SK-N-SH treated with all-trans-retinoic acid at 6 μM for 48 hours (cell line): ENCODE data around the gene DENND1A.

Experiments
- ATAC-seq: fragments of 200-7000 bp; cut with Tn5 transposase; 3 replicates; pipeline ENCODE4 v1.9.1; 2020; ENCODE audit warnings: mild to moderate bottlenecking, moderate library complexity
- ARNTL ChIP-seq: fragments of 450-650 bp; formaldehyde crosslinking; IDR thresholded peaks from 2 replicates; pipeline ENCODE4 v1.5.0; 2020; ENCODE audit warnings: low read depth, mild to moderate bottlenecking, moderate library complexity, borderline replicate concordance
- BACH2 ChIP-seq: fragments of 250-450 bp; sonication (Bioruptor Pico); IDR thresholded peaks from 2 replicates; pipeline ENCODE4 v1.9.0; 2021; ENCODE audit warnings: mild to moderate bottlenecking, borderline replicate concordance
- CSDC2 ChIP-seq: fragments of 250-450 bp; sonication (Bioruptor Pico); IDR thresholded peaks from 2 replicates; pipeline ENCODE4 v1.5.0; 2020; ENCODE audit warnings: mild to moderate bottlenecking, moderate library complexity
- ESRRG ChIP-seq: fragments of 250-450 bp; sonication (Bioruptor Pico); IDR thresholded peaks from 2 replicates; pipeline ENCODE4 v1.6.1; 2021; ENCODE audit warnings: mild to moderate bottlenecking
- GLIS3 ChIP-seq: fragments of 250-450 bp; sonication (Bioruptor Pico); IDR thresholded peaks from 2 replicates; pipeline ENCODE4 v1.5.0; 2020; ENCODE audit warnings: mild to moderate bottlenecking, moderate library complexity
- ISL1 ChIP-seq: fragments of 250-450 bp; sonication (Bioruptor Pico); IDR thresholded peaks from 2 replicates; pipeline ENCODE4 v2.1.2; 2022; ENCODE audit warnings: mild to moderate bottlenecking, moderate library complexity
- OSR1 ChIP-seq: fragments of 250-450 bp; sonication (Bioruptor Pico); IDR thresholded peaks from 2 replicates; pipeline ENCODE4 v1.8.0; 2022; ENCODE audit warnings: moderate library complexity, mild to moderate bottlenecking, inconsistent platforms
- RARB ChIP-seq: fragments of 250-450 bp; sonication (Bioruptor Pico); IDR thresholded peaks from 2 replicates; pipeline ENCODE4 v1.8.0; 2021; ENCODE audit warnings: mild to moderate bottlenecking, moderate library complexity
- SNAI2 ChIP-seq: fragments of 250-450 bp; sonication (Bioruptor Pico); IDR thresholded peaks from 2 replicates; pipeline ENCODE4 v1.5.0; 2020; ENCODE audit warnings: mild to moderate bottlenecking, moderate library complexity
- TCF4 ChIP-seq: fragments of 250-450 bp; sonication (Bioruptor Pico); IDR thresholded peaks from 2 replicates; pipeline ENCODE4 v1.8.0; 2021; ENCODE audit warnings: mild to moderate bottlenecking, moderate library complexity, borderline replicate concordance
- TOX ChIP-seq: fragments of 250-450 bp; sonication (Bioruptor Pico); IDR thresholded peaks from 2 replicates; pipeline ENCODE4 v1.8.0; 2021; ENCODE audit warnings: mild to moderate bottlenecking, moderate library complexity, borderline replicate concordance
- ZC3H10 ChIP-seq: fragments of 250-450 bp; sonication (Bioruptor Pico); IDR thresholded peaks from 2 replicates; pipeline ENCODE4 v1.5.1; 2021; ENCODE audit warnings: mild to moderate bottlenecking, moderate library complexity
- ZFP30 ChIP-seq: fragments of 450-650 bp; formaldehyde crosslinking; IDR thresholded peaks from 2 replicates; pipeline ENCODE4 v1.5.0; 2022; ENCODE audit warnings: mild to moderate bottlenecking, moderate library complexity
- ZNF565 ChIP-seq: fragments of 450-650 bp; formaldehyde crosslinking; conservative IDR thresholded peaks from 2 replicates; pipeline ENCODE4 v1.5.0; 2020; ENCODE audit warnings: low read depth, mild to moderate bottlenecking, moderate library complexity
- ZNF70 ChIP-seq: fragments of 450-650 bp; formaldehyde crosslinking; IDR thresholded peaks from 2 replicates; pipeline ENCODE4 v1.5.0; 2020; ENCODE audit warnings: mild to moderate bottlenecking, moderate library complexity
- ZNF8 ChIP-seq: fragments of 450-650 bp; formaldehyde crosslinking; IDR thresholded peaks from 2 replicates; pipeline ENCODE4 v1.5.0; 2020; ENCODE audit warnings: mild to moderate bottlenecking, moderate library complexity
- TF ChIP-seq, protein P1 (sequence below): fragments of 250-450 bp; sonication (Bioruptor Pico); IDR thresholded peaks from 2 replicates; pipeline ENCODE4 v1.8.0; 2021; ENCODE audit warnings: low read depth, mild to moderate bottlenecking, moderate library complexity, borderline replicate concordance
- TF ChIP-seq, protein P2 (sequence below): fragments of 250-450 bp; sonication (Bioruptor Pico); IDR thresholded peaks from 2 replicates; pipeline ENCODE4 v1.5.1; 2021; ENCODE audit warnings: mild to moderate bottlenecking, moderate library complexity
- TF ChIP-seq, protein P3 (sequence below): fragments of 250-450 bp; sonication (Bioruptor Pico); IDR thresholded peaks from 2 replicates; pipeline ENCODE4 v1.5.0; 2020; ENCODE audit warnings: mild to moderate bottlenecking, moderate library complexity
- TF ChIP-seq, protein P4 (sequence below): fragments of 250-450 bp; sonication (Bioruptor Pico); IDR thresholded peaks from 2 replicates; pipeline ENCODE4 v1.8.0; 2020; ENCODE audit warnings: mild to moderate bottlenecking, moderate library complexity, borderline replicate concordance
- TF ChIP-seq, protein P5 (sequence below): fragments of 250-450 bp; sonication (Bioruptor Pico); IDR thresholded peaks from 2 replicates; pipeline ENCODE4 v1.5.1; 2020; ENCODE audit warnings: low read depth, mild to moderate bottlenecking, moderate library complexity

Gene DENND1A

DNA sequence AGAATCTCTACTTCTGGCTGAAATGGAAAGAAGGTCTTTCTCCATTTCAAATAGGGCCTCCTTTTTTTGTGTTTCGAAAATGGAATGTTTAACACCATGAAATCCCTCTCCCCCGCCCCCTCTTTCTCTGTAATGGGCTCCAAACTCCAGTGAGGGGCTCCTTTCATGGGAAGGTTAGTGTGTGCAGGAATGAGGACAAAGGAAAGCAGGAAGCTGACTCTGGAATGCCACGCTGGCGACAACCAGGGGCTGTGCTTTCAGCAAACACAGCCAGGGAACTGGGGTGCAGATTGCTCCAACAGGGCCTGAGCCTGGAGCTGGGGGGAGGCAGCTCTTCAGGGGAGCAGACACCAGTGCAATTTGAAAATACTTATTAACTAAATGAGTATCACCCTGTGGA, 491.1 kb downstream of the DENND1A start (continued):
- TF ChIP-seq GLIS3 (CRISPR knock-in tag) (no peak), ZNF565 (CRISPR knock-in tag) (no peak), SNAI2 (CRISPR knock-in tag) (no peak)

DNA sequence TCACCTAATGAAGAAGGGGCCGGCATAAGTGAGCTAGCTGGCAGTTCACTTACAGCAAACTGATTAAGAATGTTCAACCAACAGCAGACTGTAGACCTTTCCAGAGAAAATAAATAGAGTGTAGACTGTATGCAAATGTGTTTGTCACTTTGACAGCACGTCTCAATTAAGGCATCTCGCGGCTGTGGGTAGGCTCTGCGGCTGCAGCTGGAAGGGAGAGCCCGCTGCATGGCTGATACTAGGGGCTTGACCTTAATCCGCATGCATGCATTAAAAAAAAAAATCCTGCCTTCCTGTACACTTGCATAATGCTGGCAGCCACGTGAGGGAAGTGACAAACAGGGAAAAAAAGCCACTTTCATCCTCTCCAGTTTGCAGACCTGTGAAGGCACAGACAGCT, 491.6 kb downstream of the DENND1A start:
- TF ChIP-seq ARNTL (CRISPR knock-in tag) (no peak), TOX (CRISPR knock-in tag) (no peak), OSR1 (no peak), ZFP30 (CRISPR knock-in tag) (no peak), SNAI2 (CRISPR knock-in tag) (no peak), BACH2 (no peak), ZC3H10 (no peak), ZNF565 (CRISPR knock-in tag) (no peak), TCF4 (no peak), ISL1 (CRISPR knock-in tag) (no peak), RARB (CRISPR knock-in tag) (no peak), GLIS3 (CRISPR knock-in tag) (no peak)
- TF ChIP-seq, protein P1, sequence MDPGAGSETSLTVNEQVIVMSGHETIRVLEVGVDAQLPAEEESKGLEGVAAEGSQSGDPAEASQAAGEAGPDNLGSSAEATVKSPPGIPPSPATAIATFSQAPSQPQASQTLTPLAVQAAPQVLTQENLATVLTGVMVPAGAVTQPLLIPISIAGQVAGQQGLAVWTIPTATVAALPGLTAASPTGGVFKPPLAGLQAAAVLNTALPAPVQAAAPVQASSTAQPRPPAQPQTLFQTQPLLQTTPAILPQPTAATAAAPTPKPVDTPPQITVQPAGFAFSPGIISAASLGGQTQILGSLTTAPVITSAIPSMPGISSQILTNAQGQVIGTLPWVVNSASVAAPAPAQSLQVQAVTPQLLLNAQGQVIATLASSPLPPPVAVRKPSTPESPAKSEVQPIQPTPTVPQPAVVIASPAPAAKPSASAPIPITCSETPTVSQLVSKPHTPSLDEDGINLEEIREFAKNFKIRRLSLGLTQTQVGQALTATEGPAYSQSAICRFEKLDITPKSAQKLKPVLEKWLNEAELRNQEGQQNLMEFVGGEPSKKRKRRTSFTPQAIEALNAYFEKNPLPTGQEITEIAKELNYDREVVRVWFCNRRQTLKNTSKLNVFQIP = no peak
- TF ChIP-seq, protein P2, sequence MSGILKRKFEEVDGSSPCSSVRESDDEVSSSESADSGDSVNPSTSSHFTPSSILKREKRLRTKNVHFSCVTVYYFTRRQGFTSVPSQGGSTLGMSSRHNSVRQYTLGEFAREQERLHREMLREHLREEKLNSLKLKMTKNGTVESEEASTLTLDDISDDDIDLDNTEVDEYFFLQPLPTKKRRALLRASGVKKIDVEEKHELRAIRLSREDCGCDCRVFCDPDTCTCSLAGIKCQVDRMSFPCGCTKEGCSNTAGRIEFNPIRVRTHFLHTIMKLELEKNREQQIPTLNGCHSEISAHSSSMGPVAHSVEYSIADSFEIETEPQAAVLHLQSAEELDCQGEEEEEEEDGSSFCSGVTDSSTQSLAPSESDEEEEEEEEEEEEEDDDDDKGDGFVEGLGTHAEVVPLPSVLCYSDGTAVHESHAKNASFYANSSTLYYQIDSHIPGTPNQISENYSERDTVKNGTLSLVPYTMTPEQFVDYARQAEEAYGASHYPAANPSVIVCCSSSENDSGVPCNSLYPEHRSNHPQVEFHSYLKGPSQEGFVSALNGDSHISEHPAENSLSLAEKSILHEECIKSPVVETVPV (CRISPR knock-in tag) = no peak
- TF ChIP-seq, protein P3, sequence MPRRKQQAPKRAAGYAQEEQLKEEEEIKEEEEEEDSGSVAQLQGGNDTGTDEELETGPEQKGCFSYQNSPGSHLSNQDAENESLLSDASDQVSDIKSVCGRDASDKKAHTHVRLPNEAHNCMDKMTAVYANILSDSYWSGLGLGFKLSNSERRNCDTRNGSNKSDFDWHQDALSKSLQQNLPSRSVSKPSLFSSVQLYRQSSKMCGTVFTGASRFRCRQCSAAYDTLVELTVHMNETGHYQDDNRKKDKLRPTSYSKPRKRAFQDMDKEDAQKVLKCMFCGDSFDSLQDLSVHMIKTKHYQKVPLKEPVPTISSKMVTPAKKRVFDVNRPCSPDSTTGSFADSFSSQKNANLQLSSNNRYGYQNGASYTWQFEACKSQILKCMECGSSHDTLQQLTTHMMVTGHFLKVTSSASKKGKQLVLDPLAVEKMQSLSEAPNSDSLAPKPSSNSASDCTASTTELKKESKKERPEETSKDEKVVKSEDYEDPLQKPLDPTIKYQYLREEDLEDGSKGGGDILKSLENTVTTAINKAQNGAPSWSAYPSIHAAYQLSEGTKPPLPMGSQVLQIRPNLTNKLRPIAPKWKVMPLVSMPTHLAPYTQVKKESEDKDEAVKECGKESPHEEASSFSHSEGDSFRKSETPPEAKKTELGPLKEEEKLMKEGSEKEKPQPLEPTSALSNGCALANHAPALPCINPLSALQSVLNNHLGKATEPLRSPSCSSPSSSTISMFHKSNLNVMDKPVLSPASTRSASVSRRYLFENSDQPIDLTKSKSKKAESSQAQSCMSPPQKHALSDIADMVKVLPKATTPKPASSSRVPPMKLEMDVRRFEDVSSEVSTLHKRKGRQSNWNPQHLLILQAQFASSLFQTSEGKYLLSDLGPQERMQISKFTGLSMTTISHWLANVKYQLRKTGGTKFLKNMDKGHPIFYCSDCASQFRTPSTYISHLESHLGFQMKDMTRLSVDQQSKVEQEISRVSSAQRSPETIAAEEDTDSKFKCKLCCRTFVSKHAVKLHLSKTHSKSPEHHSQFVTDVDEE = no peak
- TF ChIP-seq, protein P4, sequence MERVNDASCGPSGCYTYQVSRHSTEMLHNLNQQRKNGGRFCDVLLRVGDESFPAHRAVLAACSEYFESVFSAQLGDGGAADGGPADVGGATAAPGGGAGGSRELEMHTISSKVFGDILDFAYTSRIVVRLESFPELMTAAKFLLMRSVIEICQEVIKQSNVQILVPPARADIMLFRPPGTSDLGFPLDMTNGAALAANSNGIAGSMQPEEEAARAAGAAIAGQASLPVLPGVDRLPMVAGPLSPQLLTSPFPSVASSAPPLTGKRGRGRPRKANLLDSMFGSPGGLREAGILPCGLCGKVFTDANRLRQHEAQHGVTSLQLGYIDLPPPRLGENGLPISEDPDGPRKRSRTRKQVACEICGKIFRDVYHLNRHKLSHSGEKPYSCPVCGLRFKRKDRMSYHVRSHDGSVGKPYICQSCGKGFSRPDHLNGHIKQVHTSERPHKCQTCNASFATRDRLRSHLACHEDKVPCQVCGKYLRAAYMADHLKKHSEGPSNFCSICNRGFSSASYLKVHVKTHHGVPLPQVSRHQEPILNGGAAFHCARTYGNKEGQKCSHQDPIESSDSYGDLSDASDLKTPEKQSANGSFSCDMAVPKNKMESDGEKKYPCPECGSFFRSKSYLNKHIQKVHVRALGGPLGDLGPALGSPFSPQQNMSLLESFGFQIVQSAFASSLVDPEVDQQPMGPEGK (CRISPR knock-in tag) = no peak
- ATAC-seq = no peak

DNA sequence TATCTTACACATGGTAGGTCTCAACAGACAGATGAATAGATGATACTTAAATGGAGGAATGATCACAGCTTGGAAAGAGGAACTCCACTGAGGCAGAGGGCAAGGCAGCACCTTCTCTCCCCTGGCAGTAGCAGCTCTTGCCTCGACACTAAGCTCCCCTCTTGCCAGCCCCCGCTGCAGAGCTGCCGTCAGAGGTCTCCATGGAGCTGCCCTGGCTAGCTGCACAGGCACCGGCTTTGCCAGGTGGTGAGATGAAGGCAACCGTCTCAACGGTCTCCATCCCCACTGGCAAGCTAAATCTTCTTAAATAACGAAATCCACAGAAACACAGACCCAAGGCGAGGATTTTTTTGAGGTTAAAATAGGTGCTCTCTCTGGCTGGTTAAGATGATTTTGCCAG, 492.7 kb downstream of the DENND1A start:
- no peak for ATAC-seq
- no peak for TF ChIP-seq ZNF8 (CRISPR knock-in tag)
- TF ChIP-seq ZFP30 (CRISPR knock-in tag) = no peak
- no peak for TF ChIP-seq ZNF70 (CRISPR knock-in tag)
- no peak for TF ChIP-seq RARB (CRISPR knock-in tag)
- no peak for TF ChIP-seq GLIS3 (CRISPR knock-in tag)
- TF ChIP-seq, protein P5, sequence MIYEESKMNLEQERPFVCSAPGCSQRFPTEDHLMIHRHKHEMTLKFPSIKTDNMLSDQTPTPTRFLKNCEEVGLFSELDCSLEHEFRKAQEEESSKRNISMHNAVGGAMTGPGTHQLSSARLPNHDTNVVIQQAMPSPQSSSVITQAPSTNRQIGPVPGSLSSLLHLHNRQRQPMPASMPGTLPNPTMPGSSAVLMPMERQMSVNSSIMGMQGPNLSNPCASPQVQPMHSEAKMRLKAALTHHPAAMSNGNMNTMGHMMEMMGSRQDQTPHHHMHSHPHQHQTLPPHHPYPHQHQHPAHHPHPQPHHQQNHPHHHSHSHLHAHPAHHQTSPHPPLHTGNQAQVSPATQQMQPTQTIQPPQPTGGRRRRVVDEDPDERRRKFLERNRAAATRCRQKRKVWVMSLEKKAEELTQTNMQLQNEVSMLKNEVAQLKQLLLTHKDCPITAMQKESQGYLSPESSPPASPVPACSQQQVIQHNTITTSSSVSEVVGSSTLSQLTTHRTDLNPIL (CRISPR knock-in tag) = no peak
- no peak for TF ChIP-seq TOX (CRISPR knock-in tag)
- no peak for TF ChIP-seq ESRRG (CRISPR knock-in tag)
- TF ChIP-seq BACH2 = no peak
- no peak for TF ChIP-seq CSDC2
- TF ChIP-seq, protein P4 (CRISPR knock-in tag) = no peak
- no peak for TF ChIP-seq ARNTL (CRISPR knock-in tag)
- TF ChIP-seq ZC3H10 = no peak
- TF ChIP-seq, protein P3 = no peak
- TF ChIP-seq ISL1 (CRISPR knock-in tag) = no peak
- TF ChIP-seq SNAI2 (CRISPR knock-in tag) = no peak
- TF ChIP-seq TCF4 = no peak
